KBM-7 (cell line): Measurements from ENCODE around the gene ZSCAN22.

ENCODE experiments used
- DNase-seq: peaks from one replicate; pipeline ENCODE4 v3.0.0-alpha.2; 2015
- in situ Hi-C: fragments of 300-500 bp; cut with MboI; formaldehyde crosslinking; loops from 2 replicates; pipeline ENCODE4 v1.14.3; 2020; ENCODE audit warnings: low sequenced_read_pairs, low pct_unique_long_range_greater_than_20kb, mixed read lengths

ZSCAN22 gene

GRCh38 chr19:58387338-58388174, 60.8 kb downstream of the ZSCAN22 start:
- in situ Hi-C loops: no loop called here
- peak; percentile 30 for DNase-seq

- in situ Hi-C loops: no loop called here
- no peak for DNase-seq
These were observed 61.4 kb downstream of the ZSCAN22 start for GRCh38 chr19:58388175-58388526.
